B cell (primary cell): ENCODE measurements around the gene TMEM222. TPM values are rescaled to one million over a fixed set of nuclear protein-coding genes. Genes with fewer than 3 reads are reported as not detected.

Experiments
- ATAC-seq: fragments of 200-7000 bp; cut with Tn5 transposase; one replicate; pipeline ENCODE4 v1.10.0; 2021; ENCODE audit warnings: low read depth, mild to moderate bottlenecking, moderate number of reproducible peaks, moderate library complexity
- CTCF ChIA-PET: fragments of 350-600 bp; sonication (Branson Sonifier 250); formaldehyde crosslinking; loops from one replicate; lab custom pipeline; 2021; ENCODE audit warnings: antibody characterized with exemption, inconsistent platforms; lab: Charles Lee
- POLR2A ChIA-PET: fragments of 350-600 bp; sonication (Branson Sonifier 250); formaldehyde crosslinking; loops from one replicate; lab custom pipeline; 2021; ENCODE audit warnings: antibody characterized with exemption; lab: Charles Lee
- DNase-seq: peaks from one replicate; pipeline ENCODE4 v3.0.0; 2013
- H2AFZ ChIP-seq: 2 replicates; pipeline ENCODE4 v1.6.1; 2012; ENCODE audit warnings: mild to moderate bottlenecking, low read depth, low read length; ENCODE audit not compliant: insufficient read depth, poor library complexity, severe bottlenecking
- H3K27ac ChIP-seq, 2 donors: 1 replicate in 1 of 2; 2 replicates in 1 of 2; pipeline ENCODE4 v1.5.1; 2012 to 2013; ENCODE audit warnings: low read length in 2 of 2, mild to moderate bottlenecking in 2 of 2, moderate library complexity in 1 of 2
- H3K27me3 ChIP-seq, 4 experiments: fragments of 200-600 bp in 1 of 4; sonication (generic) in 1 of 4; replicated peaks in 1 of 4; 1 replicate in 2 of 4; 2 replicates in 2 of 4; pipeline versions ENCODE4 v1.6.1 to v1.7.0; 2013 to 2016; ENCODE audit warnings: low read length in 3 of 4, mild to moderate bottlenecking in 2 of 4, mixed read lengths in 1 of 4, moderate library complexity in 1 of 4; ENCODE audit not compliant: insufficient read depth in 4 of 4, control insufficient read depth in 3 of 4; ENCODE audit errors: control extremely low read depth in 1 of 4
- H3K36me3 ChIP-seq, 2 experiments: replicated peaks in 1 of 2; 1 replicate in 1 of 2; 2 replicates in 1 of 2; pipeline versions ENCODE4 v1.6.1 to v1.7.1; 2013; ENCODE audit warnings: low read length in 1 of 2; ENCODE audit not compliant: insufficient read depth in 2 of 2, control insufficient read depth in 1 of 2; ENCODE audit errors: control extremely low read depth in 1 of 2, extremely low read depth in 1 of 2
- H3K4me1 ChIP-seq, 2 donors: fragments of 200-600 bp in 1 of 2; sonication (generic) in 1 of 2; 1 replicate in 1 of 2; 2 replicates in 1 of 2; pipeline versions ENCODE4 v1.5.1 to v1.6.1; 2013 to 2017; ENCODE audit warnings: low read length in 2 of 2; ENCODE audit not compliant: control insufficient read depth in 2 of 2, insufficient read depth in 2 of 2
- H3K4me2 ChIP-seq: replicated peaks from 2 replicates; pipeline ENCODE3; 2012; ENCODE audit warnings: mild to moderate bottlenecking, low read depth, low read length; ENCODE audit not compliant: poor library complexity, severe bottlenecking
- H3K4me3 ChIP-seq, 5 experiments: fragments of 200-600 bp in 1 of 5; sonication (generic) in 1 of 5; 1 replicate in 3 of 5; 2 replicates in 2 of 5; pipeline versions ENCODE4 v1.5.1 to v1.7.0; 2011 to 2016; ENCODE audit warnings: low read length in 4 of 5, mild to moderate bottlenecking in 4 of 5, low read depth in 2 of 5, control low read depth in 1 of 5, moderate library complexity in 1 of 5; ENCODE audit not compliant: insufficient read depth in 1 of 5; ENCODE audit errors: control extremely low read depth in 1 of 5, extremely low read depth in 1 of 5
- H3K79me2 ChIP-seq: fragments of 200-600 bp; sonication (generic); one replicate; pipeline ENCODE4 v1.6.0; 2016; ENCODE audit warnings: low read length; ENCODE audit not compliant: control insufficient read depth, insufficient read depth
- H3K9ac ChIP-seq: fragments of 200-600 bp; sonication (generic); 2 replicates; pipeline ENCODE4 v1.6.1; 2017; ENCODE audit warnings: mild to moderate bottlenecking, low read length, moderate library complexity
- H3K9me3 ChIP-seq, 3 donors: one replicate each; pipeline versions ENCODE4 v1.6.1 to v1.7.1; 2013; ENCODE audit warnings: low read length in 2 of 3; ENCODE audit not compliant: control insufficient read depth in 2 of 3, insufficient read depth in 1 of 3; ENCODE audit errors: control extremely low read depth in 1 of 3
- H4K20me1 ChIP-seq: 2 replicates; pipeline ENCODE4 v1.6.0; 2012; ENCODE audit warnings: mild to moderate bottlenecking, low read length; ENCODE audit not compliant: insufficient read depth, control insufficient read depth, poor library complexity, severe bottlenecking
- H3K27ac Mint-ChIP-seq: one replicate; pipeline ENCODE4 v1.8.0; 2021; ENCODE audit warnings: mixed read lengths
- H3K27me3 Mint-ChIP-seq: one replicate; pipeline ENCODE4 v1.8.0; 2021; ENCODE audit warnings: mixed read lengths
- H3K4me1 Mint-ChIP-seq: one replicate; pipeline ENCODE4 v1.8.0; 2021; ENCODE audit warnings: mixed read lengths
- H3K4me3 Mint-ChIP-seq: one replicate; pipeline ENCODE4 v1.8.0; 2021; ENCODE audit warnings: mixed read lengths
- H3K9me3 Mint-ChIP-seq: one replicate; pipeline ENCODE4 v1.8.0; 2022; ENCODE audit warnings: mixed read lengths; ENCODE audit not compliant: insufficient read depth
- EZH2 ChIP-seq: IDR thresholded peaks from 2 replicates; pipeline ENCODE4 v1.6.1; 2012; ENCODE audit warnings: borderline replicate concordance, low read depth, mild to moderate bottlenecking, moderate library complexity, low read length; ENCODE audit not compliant: insufficient read depth, poor library complexity, severe bottlenecking
- WGBS: methylation state at CpG from one replicate; pipeline ENCODE4 v1.1.5; 2013; ENCODE audit warnings: missing lambda C conversion rate; ENCODE audit not compliant: insufficient coverage; 5-methylcytosine and 5-hydroxymethylcytosine counted together
- intact Hi-C: fragments of 100-400 bp; cut with micrococcal nuclease; formaldehyde crosslinking; loops from one replicate; pipeline ENCODE4 v1.10.0; 2022
- polyA plus RNA-seq: library from polyadenylated mRNA; depleted of rRNA; stranded (reverse); fragments of >200 nt; gene quantifications from 2 replicates; pipeline ENCODE4 v1.2.3, GENCODE V29; 2012
- total RNA-seq, 2 donors: library from RNA; stranded (reverse); fragments of 120-200 nt in 1 of 2; gene quantifications; 1 replicate in 1 of 2; 2 replicates in 1 of 2; pipeline versions ENCODE4 v1.2.3 to v1.2.4, GENCODE V29; 2013 to 2022
- TF ChIP-seq, protein P1 (sequence below): fragments of 200-600 bp; IDR thresholded peaks from one replicate; pipeline ENCODE4 v1.8.0; 2022; ENCODE audit warnings: antibody characterized with exemption, mild to moderate bottlenecking

TMEM222 gene
- total and polyA plus RNA-seq, 2 donors (not counting 1 experiment from before 2014, with no cell fraction given): 44.2 to 80.9 TPM

GRCh38 chr1:27348861-27349783 is 27.2 kb downstream of the TMEM222 start:
- Mint-ChIP-seq H3K27me3 (no peaks in the 10 kb centered on the region), H3K4me1 (peaks cover 22% of the 10 kb centered on the region), H3K9me3 (no peaks in the 10 kb centered on the region), H3K4me3 (peak overlapping the region; percentile 75), H3K27ac (peak overlapping the region; percentile 46)
- peak overlapping the region; percentile 71 for H3K4me2 ChIP-seq
- DNase-seq (peak; percentile 50), ATAC-seq (peak; percentile 77)
- ChIA-PET POLR2A (interaction anchor here (1.1 to 1.9 kb wide), 3 partner anchors 8 to 11 kb away, joined by 3 to 11 read pairs (median 3); partner anchors contain the start of gene SYTL1), CTCF (interaction anchor here (0.6 to 2.6 kb wide), 11 partner anchors 8 to 269 kb away, joined by 3 to 14 read pairs (median 4); no protein-coding TSS in a partner anchor)
- H2AFZ ChIP-seq: peak overlapping the region; percentile 38
- H3K9ac ChIP-seq: peak overlapping the region; percentile 19
- H3K36me3 ChIP-seq: peaks cover 0 to 61% of the 10 kb centered on the region in 2 experiments
- no peaks in the 10 kb centered on the region for H3K27me3 ChIP-seq
- H4K20me1 ChIP-seq: peaks cover 12% of the 10 kb centered on the region
- H3K9me3 ChIP-seq: no peaks in the 10 kb centered on the region
- peaks cover 9 to 22% of the 10 kb centered on the region in 2 donors for H3K4me1 ChIP-seq
- WGBS: 73% methylated on average over 34 of the region's 51 CpGs
- H3K79me2 ChIP-seq: peaks cover 43% of the 10 kb centered on the region
- H3K27ac ChIP-seq: no peak overlapping the region
- intact Hi-C loops: loop anchor here (1.0 kb wide), 1 partner anchor 8 kb away; no protein-coding TSS in a partner anchor
- TF ChIP-seq EZH2: no peak
- TF ChIP-seq, protein P1, sequence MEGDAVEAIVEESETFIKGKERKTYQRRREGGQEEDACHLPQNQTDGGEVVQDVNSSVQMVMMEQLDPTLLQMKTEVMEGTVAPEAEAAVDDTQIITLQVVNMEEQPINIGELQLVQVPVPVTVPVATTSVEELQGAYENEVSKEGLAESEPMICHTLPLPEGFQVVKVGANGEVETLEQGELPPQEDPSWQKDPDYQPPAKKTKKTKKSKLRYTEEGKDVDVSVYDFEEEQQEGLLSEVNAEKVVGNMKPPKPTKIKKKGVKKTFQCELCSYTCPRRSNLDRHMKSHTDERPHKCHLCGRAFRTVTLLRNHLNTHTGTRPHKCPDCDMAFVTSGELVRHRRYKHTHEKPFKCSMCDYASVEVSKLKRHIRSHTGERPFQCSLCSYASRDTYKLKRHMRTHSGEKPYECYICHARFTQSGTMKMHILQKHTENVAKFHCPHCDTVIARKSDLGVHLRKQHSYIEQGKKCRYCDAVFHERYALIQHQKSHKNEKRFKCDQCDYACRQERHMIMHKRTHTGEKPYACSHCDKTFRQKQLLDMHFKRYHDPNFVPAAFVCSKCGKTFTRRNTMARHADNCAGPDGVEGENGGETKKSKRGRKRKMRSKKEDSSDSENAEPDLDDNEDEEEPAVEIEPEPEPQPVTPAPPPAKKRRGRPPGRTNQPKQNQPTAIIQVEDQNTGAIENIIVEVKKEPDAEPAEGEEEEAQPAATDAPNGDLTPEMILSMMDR: no peak
- peak overlapping the region in 3 of 5 experiments; percentile 27 to 41 (median 29) for H3K4me3 ChIP-seq
